ENCODE measurements around the gene LHX3.

LHX3 gene

GRCh38 chr9:136223871-136224640 is 19.1 kb upstream of the LHX3 start:
- no peaks in the 10 kb centered on the region for H3K4me1 ChIP-seq

GRCh38 chr9:136222906-136223285 is 18.0 kb upstream of the LHX3 start:
- TF ChIP-seq CTCF (IDR thresholded peaks at IDR 0.05), result no peak
- Histone ChIP-seq H3K27me3 (ENCODE audit: control insufficient read depth, insufficient read depth, low read length) (no peaks in the 10 kb centered on the region), H3K4me1 (no peaks in the 10 kb centered on the region), H2AFZ (no peak overlapping the region), H3K9me3 (ENCODE audit: control insufficient read depth, low read length) (no peaks in the 10 kb centered on the region), H3K27ac (no peak overlapping the region), H3K36me3 (ENCODE audit: control insufficient read depth, insufficient read depth, low read length) (no peaks in the 10 kb centered on the region), H3K4me3 (ENCODE audit: low read depth, low read length) (no peak overlapping the region), H3K4me2 (ENCODE audit: low read length) (no peak overlapping the region), H3K79me2 (no peaks in the 10 kb centered on the region), H3K9ac (no peak overlapping the region)

More at GRCh38 chr9:136223871-136224640, 19.1 kb upstream of the LHX3 start:
- no peak overlapping the region for H3K4me3 ChIP-seq (ENCODE audit: low read depth, low read length)
- H3K27ac ChIP-seq, result no peak overlapping the region
- H3K4me2 ChIP-seq (ENCODE audit: low read length), result no peak overlapping the region
- H3K9me3 ChIP-seq (ENCODE audit: control insufficient read depth, low read length), result no peaks in the 10 kb centered on the region
- no peaks in the 10 kb centered on the region for H3K27me3 ChIP-seq (ENCODE audit: control insufficient read depth, insufficient read depth, low read length)
- no peak for TF ChIP-seq CTCF (IDR thresholded peaks at IDR 0.05)
- no peak overlapping the region for H2AFZ ChIP-seq
- H3K36me3 ChIP-seq (ENCODE audit: control insufficient read depth, insufficient read depth, low read length), result no peaks in the 10 kb centered on the region
- no peaks in the 10 kb centered on the region for H3K79me2 ChIP-seq
- no peak overlapping the region for H3K9ac ChIP-seq

GRCh38 chr9:136222166-136222905 is 17.4 kb upstream of the LHX3 start:
- no peak overlapping the region for H2AFZ ChIP-seq
- no peak overlapping the region for H3K4me3 ChIP-seq (ENCODE audit: low read depth, low read length)
- no peak for TF ChIP-seq CTCF (IDR thresholded peaks at IDR 0.05)
- no peak overlapping the region for H3K4me2 ChIP-seq (ENCODE audit: low read length)
- no peaks in the 10 kb centered on the region for H3K4me1 ChIP-seq
- no peaks in the 10 kb centered on the region for H3K36me3 ChIP-seq (ENCODE audit: control insufficient read depth, insufficient read depth, low read length)
- no peaks in the 10 kb centered on the region for H3K79me2 ChIP-seq
- H3K9ac ChIP-seq, result no peak overlapping the region
- H3K9me3 ChIP-seq (ENCODE audit: control insufficient read depth, low read length), result no peaks in the 10 kb centered on the region
- H3K27me3 ChIP-seq (ENCODE audit: control insufficient read depth, insufficient read depth, low read length), result no peaks in the 10 kb centered on the region
- H3K27ac ChIP-seq, result no peak overlapping the region

- Histone ChIP-seq H3K9ac (no peak overlapping the region), H3K9me3 (ENCODE audit: control insufficient read depth, low read length) (no peaks in the 10 kb centered on the region), H3K4me1 (no peaks in the 10 kb centered on the region), H2AFZ (no peak overlapping the region), H3K4me3 (ENCODE audit: low read depth, low read length) (no peak overlapping the region), H3K36me3 (ENCODE audit: control insufficient read depth, insufficient read depth, low read length) (no peaks in the 10 kb centered on the region), H3K4me2 (ENCODE audit: low read length) (no peak overlapping the region), H3K79me2 (no peaks in the 10 kb centered on the region), H3K27ac (no peak overlapping the region), H3K27me3 (ENCODE audit: control insufficient read depth, insufficient read depth, low read length) (no peaks in the 10 kb centered on the region)
- TF ChIP-seq CTCF (IDR thresholded peaks at IDR 0.05), result no peak
Observed at GRCh38 chr9:136220017-136220729, 15.2 kb upstream of the LHX3 start.
